ENCODE results near the gene HYAL3. TPM values are rescaled to one million over a fixed set of nuclear protein-coding genes. Genes with fewer than 3 reads are reported as not detected.

The HYAL3 gene
- total and polyA plus RNA-seq, 2 experiments from 2014 or later, result 2.4 to 7.1 TPM

DNA sequence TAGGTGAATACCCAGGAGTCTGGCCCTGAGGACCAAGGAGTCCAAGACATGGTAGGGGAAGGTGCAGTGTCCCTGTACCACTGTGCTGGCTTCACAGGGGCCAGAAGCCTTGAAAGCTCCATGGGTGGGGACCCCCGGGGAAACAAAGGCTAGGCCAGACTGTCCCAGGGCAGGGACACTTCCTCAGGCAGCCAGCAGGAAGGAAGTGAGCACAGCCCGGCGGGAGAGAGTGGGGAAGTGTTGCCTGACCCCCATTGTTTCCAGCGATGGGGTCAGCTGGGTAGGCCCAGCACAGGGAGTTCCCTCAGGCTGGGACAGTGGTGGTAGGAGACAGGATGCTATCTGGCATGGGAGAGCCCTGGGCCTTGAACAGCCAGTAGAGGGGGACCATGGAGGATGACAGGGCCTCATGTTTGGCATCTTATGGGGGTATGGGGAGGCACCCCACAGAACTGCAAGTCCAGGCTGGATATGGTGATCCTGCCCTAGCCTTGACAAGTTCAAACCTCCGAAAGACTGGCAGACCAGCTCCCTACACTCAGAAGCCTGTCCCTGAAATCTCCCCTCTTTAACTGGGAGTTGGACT is 24.5 kb upstream of the HYAL3 start:
- no peak overlapping the region for H3K4me3 ChIP-seq
- Mint-ChIP-seq H3K27me3 (ENCODE audit: insufficient read depth, low read depth, poor library complexity) (peaks cover 16% of the 10 kb centered on the region), H3K27ac (no peak overlapping the region), H3K36me3 (ENCODE audit: low read depth) (peaks cover 32% of the 10 kb centered on the region), H3K4me1 (peaks cover 46% of the 10 kb centered on the region), H3K9me3 (no peaks in the 10 kb centered on the region), H3K4me3 (no peak overlapping the region; the same call in 1 of the 3 replicates)
- no peak for DNase-seq (ENCODE audit: low spot score)
- no peak overlapping the region for H2AFZ ChIP-seq
- H3K4me2 ChIP-seq, result peak overlapping the region; percentile 99; the same call in 1 of the 2 replicates
- no peaks in the 10 kb centered on the region for H3K27me3 ChIP-seq (ENCODE audit: insufficient read depth)
- H3K79me2 ChIP-seq (replicated peaks; ENCODE audit: insufficient read depth), result peaks cover 34% of the 10 kb centered on the region
- no peak overlapping the region for H3K27ac ChIP-seq (ENCODE audit: low read depth)
- H3F3A ChIP-seq (replicated peaks; ENCODE audit: low read depth), result peaks cover 28% of the 10 kb centered on the region; the same call in 1 of the 2 replicates
- H3K36me3 ChIP-seq (ENCODE audit: insufficient read depth), result peaks cover 8% of the 10 kb centered on the region
- peaks cover 24% of the 10 kb centered on the region for H3K4me1 ChIP-seq (ENCODE audit: insufficient read depth)
- peaks cover 13% of the 10 kb centered on the region; the same call in 1 of the 2 replicates for H4K20me1 ChIP-seq (replicated peaks; ENCODE audit: insufficient read depth)
- ATAC-seq, result no peak
- TF ChIP-seq ETS1 (IDR thresholded peaks at IDR 0.05) (no peak), EZH2 (IDR thresholded peaks at IDR 0.05; ENCODE audit: low read depth, unreplicated experiment) (no peak), NANOG (IDR thresholded peaks at IDR 0.05; ENCODE audit: borderline replicate concordance) (no peak), JUNB (IDR thresholded peaks at IDR 0.05; ENCODE audit: unreplicated experiment) (no peak)
- H3K9me2 ChIP-seq (ENCODE audit: insufficient read depth), result no peaks in the 10 kb centered on the region

- Histone ChIP-seq H3F3A (replicated peaks; ENCODE audit: low read depth) (peaks cover 23% of the 10 kb centered on the region; the same call in 1 of the 2 replicates), H3K27me3 (ENCODE audit: insufficient read depth) (no peaks in the 10 kb centered on the region), H3K4me2 (peak overlapping the region; percentile 99), H3K4me3 (peak overlapping the region; percentile 97), H2AFZ (no peak overlapping the region), H4K20me1 (replicated peaks; ENCODE audit: insufficient read depth) (peaks cover 13% of the 10 kb centered on the region; the same call in 1 of the 2 replicates), H3K79me2 (replicated peaks; ENCODE audit: insufficient read depth) (peaks cover 39% of the 10 kb centered on the region), H3K9me2 (ENCODE audit: insufficient read depth) (no peaks in the 10 kb centered on the region), H3K27ac (ENCODE audit: low read depth) (peak overlapping the region; percentile 88; the same call in 1 of the 2 replicates), H3K36me3 (ENCODE audit: insufficient read depth) (peaks cover 8% of the 10 kb centered on the region), H3K4me1 (ENCODE audit: insufficient read depth) (peaks cover 21% of the 10 kb centered on the region)
- Mint-ChIP-seq H3K27ac (peak overlapping the region; percentile 59), H3K4me3 (peak overlapping the region; percentile 86), H3K36me3 (ENCODE audit: low read depth) (peaks cover 38% of the 10 kb centered on the region), H3K9me3 (no peaks in the 10 kb centered on the region), H3K4me1 (peaks cover 46% of the 10 kb centered on the region), H3K27me3 (ENCODE audit: insufficient read depth, low read depth, poor library complexity) (peaks cover 14% of the 10 kb centered on the region)
- DNase-seq (ENCODE audit: low spot score), result no peak
- no peak for ATAC-seq
- TF ChIP-seq ETS1 (IDR thresholded peaks at IDR 0.05) (no peak), EZH2 (IDR thresholded peaks at IDR 0.05; ENCODE audit: low read depth, unreplicated experiment) (no peak), CREB1 (CRISPR knock-in tag; IDR thresholded peaks at IDR 0.05; ENCODE audit: low read depth) (no peak), ZNF331 (CRISPR knock-in tag; IDR thresholded peaks at IDR 0.05; ENCODE audit: low read depth) (no peak), STAT1 (IDR thresholded peaks at IDR 0.05; ENCODE audit: unreplicated experiment) (no peak), ZNF114 (CRISPR knock-in tag; IDR thresholded peaks at IDR 0.05) (no peak), NANOG (IDR thresholded peaks at IDR 0.05; ENCODE audit: borderline replicate concordance) (no peak), ZNF462 (CRISPR knock-in tag; IDR thresholded peaks at IDR 0.05) (no peak), POLR2AphosphoS5 (IDR thresholded peaks at IDR 0.05; ENCODE audit: low read depth) (no peak), JUNB (IDR thresholded peaks at IDR 0.05; ENCODE audit: unreplicated experiment) (no peak)
Observed at GRCh38 chr3:50323092-50323600, 23.9 kb upstream of the HYAL3 start.

Data from GM23338 (cell line).